ENCODE data around the gene EPG5.

GRCh38 chr18:45856531-45856930 is 110.6 kb downstream of the EPG5 start:
- no peak for TF ChIP-seq PRDM15 (CRISPR knock-in tag; IDR thresholded peaks at IDR 0.05)
- no peak for TF ChIP-seq REST (IDR thresholded peaks at IDR 0.05; ENCODE audit: low read depth, low read length)
- TF ChIP-seq RCOR1 (conservative IDR thresholded peaks at IDR 0.05; ENCODE audit: low read depth, low read length) = no peak
- no peak for TF ChIP-seq NFIC (IDR thresholded peaks at IDR 0.05; ENCODE audit: low read depth, low read length)
- TF ChIP-seq POLR2AphosphoS5 (IDR thresholded peaks at IDR 0.05; ENCODE audit: low read length) = no peak
- no peak for TF ChIP-seq CTCF (IDR thresholded peaks at IDR 0.05 in 2 of 3, conservative IDR thresholded peaks at IDR 0.05 in 1 of 3; ENCODE audit: control insufficient read depth in 2 of 3, extremely low read depth in 1 of 3, insufficient read depth in 1 of 3, low read depth in 3 of 3, low read length in 3 of 3)
- no peak for TF ChIP-seq POLR2A (IDR thresholded peaks at IDR 0.05; ENCODE audit: low read depth, low read length)
- no peak for TF ChIP-seq ATF3 (IDR thresholded peaks at IDR 0.05; ENCODE audit: borderline replicate concordance, extremely low read depth, low read depth, low read length)
- no peak for TF ChIP-seq NBN (IDR thresholded peaks at IDR 0.05)
- no peak for TF ChIP-seq MTA2 (IDR thresholded peaks at IDR 0.05; ENCODE audit: low read depth)
- no peak for TF ChIP-seq EP300 (IDR thresholded peaks at IDR 0.05; ENCODE audit: borderline replicate concordance in 1 of 2, control insufficient read depth in 1 of 2, low read depth in 2 of 2, low read length in 2 of 2)
